ENCODE measurements around the gene SWI5. TPM values are rescaled to one million over a fixed set of nuclear protein-coding genes. Genes with fewer than 3 reads are reported as not detected.

SWI5 gene
- total and polyA plus RNA-seq, 9 of the 15 experiments (the other 6 are each of a cell fraction or from before 2014, with no cell fraction given) = 62.8 to 133 (median 95.9) TPM

GRCh38 chr9:128254855-128255759 is 21.0 kb upstream of the SWI5 start (continued):
- TF ChIP-seq ZNF140 (CRISPR knock-in tag; IDR thresholded peaks at IDR 0.05) = no peak
- TF ChIP-seq IFI16 (CRISPR knock-in tag; IDR thresholded peaks at IDR 0.05) = 0 out of 2 replicates have a peak, but pooled peaks have one; percentile 2
- TF ChIP-seq ZBTB9 (CRISPR knock-in tag; IDR thresholded peaks at IDR 0.05) = peak; percentile 59; the same call in 1 of the 2 replicates
- peak in 1 of 2 experiments; percentile 32; a peak in 1 of 4 replicates for TF ChIP-seq HDAC1 (IDR thresholded peaks at IDR 0.05)
- peak; percentile 12 for TF ChIP-seq SP2 (IDR thresholded peaks at IDR 0.05; ENCODE audit: extremely low read depth, low read depth, low read length, poor library complexity, severe bottlenecking)
- no peak for TF ChIP-seq CEBPZ (IDR thresholded peaks at IDR 0.05; ENCODE audit: borderline replicate concordance, low read depth, low read length)
- 0 out of 4 replicates have a peak, but pooled peaks of 1 of the 2 experiments have one; percentile 12 for TF ChIP-seq UBTF (IDR thresholded peaks at IDR 0.05; ENCODE audit: borderline replicate concordance in 1 of 2, low read depth in 2 of 2, low read length in 2 of 2)
- TF ChIP-seq PML (IDR thresholded peaks at IDR 0.05; ENCODE audit: low read length) = no peak; the same call in 1 of the 2 replicates
- peak; percentile 90; the same call in 1 of the 2 replicates for TF ChIP-seq ZC3H11A (IDR thresholded peaks at IDR 0.05; ENCODE audit: low read depth, low read length)
- TF ChIP-seq ELF4 (CRISPR knock-in tag; IDR thresholded peaks at IDR 0.05) = peak; percentile 59; the same call in 1 of the 2 replicates
- TF ChIP-seq SMARCA5 (IDR thresholded peaks at IDR 0.05) = 0 out of 2 replicates have a peak, but pooled peaks have one; percentile 27
- peak; percentile 60 for TF ChIP-seq POLR2B (IDR thresholded peaks at IDR 0.05; ENCODE audit: low read depth, partially characterized antibody)
- TF ChIP-seq SIN3A (IDR thresholded peaks at IDR 0.05; ENCODE audit: borderline replicate concordance in 2 of 2, control insufficient read depth in 1 of 2, low read depth in 2 of 2, low read length in 2 of 2) = peak in 1 of 2 experiments; percentile 32; a peak in 1 of 4 replicates
- no peak for TF ChIP-seq MEF2D (tag; conservative IDR thresholded peaks at IDR 0.05; ENCODE audit: low read depth)
- TF ChIP-seq IRF9 (tag; IDR thresholded peaks at IDR 0.05) = no peak
- TF ChIP-seq ZFP1 (CRISPR knock-in tag; IDR thresholded peaks at IDR 0.05) = peak; percentile 6; the same call in 1 of the 2 replicates
- 0 out of 2 replicates have a peak, but pooled peaks have one; percentile 51 for TF ChIP-seq RFX7 (CRISPR knock-in tag; IDR thresholded peaks at IDR 0.05)
- TF ChIP-seq ZNF239 (CRISPR knock-in tag; IDR thresholded peaks at IDR 0.05) = no peak
